HG03460 (cell line): ENCODE results near the gene LUC7L3.

Experiments
- ATAC-seq: cut with Tn5 transposase; IDR thresholded peaks from one replicate; pipeline ENCODE4 v1.9.1; 2021; ENCODE audit not compliant: unreplicated experiment

LUC7L3 gene

GRCh38 chr17:50749245-50749644 lies 29.8 kb downstream of the LUC7L3 start:
- no peak for ATAC-seq

DNA sequence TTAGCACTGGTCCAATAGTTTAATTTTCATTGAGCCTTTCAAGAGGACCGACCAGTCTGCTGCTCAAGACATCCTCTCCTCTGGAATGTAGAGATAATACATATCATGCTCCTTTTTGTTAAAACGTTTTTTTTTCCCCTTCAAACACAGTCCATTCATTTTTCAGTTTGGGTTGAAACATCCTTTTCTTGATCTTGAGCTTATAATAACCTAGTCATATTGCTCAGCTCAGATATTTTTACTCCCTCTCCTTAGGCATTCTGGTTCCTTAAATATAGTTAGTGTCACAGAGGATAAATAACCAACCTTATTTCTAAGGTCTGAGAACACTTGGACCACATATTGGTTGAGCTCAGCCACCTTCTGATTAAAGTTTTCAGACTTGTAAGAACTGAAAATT lies 35.1 kb downstream of the LUC7L3 start:
- no peak for ATAC-seq

GRCh38 chr17:50758524-50758923 lies 39.1 kb downstream of the LUC7L3 start:
- ATAC-seq: no peak

- no peak for ATAC-seq
Observed at GRCh38 chr17:50758989-50759544, 39.7 kb downstream of the LUC7L3 start.

DNA sequence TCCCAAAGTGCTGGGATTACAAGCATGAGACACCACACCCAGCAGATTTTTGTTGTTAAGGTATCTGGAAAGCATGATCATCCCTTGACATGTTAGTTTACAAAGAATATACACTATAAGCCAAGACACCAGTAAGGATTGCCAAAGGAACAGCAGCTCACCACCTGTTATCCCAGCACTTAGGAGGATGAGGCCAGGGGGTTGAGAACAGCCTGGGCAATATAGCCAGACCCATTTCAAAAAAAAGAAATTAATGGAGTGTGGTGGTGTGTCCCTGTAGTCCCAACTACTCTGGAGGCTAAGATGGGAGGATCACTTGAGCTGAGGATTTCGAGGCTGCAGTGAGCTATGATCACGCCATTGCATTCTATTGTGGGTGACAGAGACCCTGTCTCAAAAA lies 42.8 kb downstream of the LUC7L3 start:
- no peak for ATAC-seq

DNA sequence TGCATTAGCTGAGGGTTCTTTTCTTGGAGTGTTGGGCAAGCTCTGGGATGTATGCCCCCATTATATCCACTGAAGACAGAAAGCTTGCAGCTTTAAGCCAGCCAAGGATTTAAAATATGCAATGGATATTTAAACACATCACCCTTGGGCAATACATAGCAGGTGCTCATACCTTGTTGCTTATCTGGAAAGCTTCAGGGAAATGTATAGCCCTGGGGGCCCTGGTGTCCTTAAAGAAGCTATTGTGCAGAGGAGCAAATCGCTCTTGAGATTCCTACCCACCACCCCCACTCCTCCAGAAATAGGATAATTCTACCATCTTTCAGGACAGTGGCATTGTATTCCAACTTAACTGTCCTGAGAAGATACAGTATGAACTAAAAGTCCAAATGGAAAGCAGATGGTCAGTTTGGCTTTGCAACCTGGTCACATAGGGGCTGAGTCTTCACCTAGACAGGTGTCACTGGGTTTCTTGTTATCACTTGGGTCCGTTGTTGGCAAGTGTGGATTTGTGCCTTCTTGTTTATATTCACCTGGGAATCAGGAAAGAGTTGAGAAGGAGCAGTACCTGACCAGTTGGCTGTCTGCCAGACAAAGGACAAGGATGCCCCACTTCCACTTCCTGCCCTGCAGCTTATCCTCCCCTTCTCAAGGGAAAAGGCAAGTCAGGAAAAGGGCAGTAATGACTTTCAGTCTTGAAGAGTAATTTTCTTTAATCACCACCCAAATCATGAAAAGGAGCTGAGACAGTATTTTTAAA lies 44.5 kb downstream of the LUC7L3 start:
- no peak for ATAC-seq

- no peak for ATAC-seq
Observed at GRCh38 chr17:50764734-50765149, 45.3 kb downstream of the LUC7L3 start.

DNA sequence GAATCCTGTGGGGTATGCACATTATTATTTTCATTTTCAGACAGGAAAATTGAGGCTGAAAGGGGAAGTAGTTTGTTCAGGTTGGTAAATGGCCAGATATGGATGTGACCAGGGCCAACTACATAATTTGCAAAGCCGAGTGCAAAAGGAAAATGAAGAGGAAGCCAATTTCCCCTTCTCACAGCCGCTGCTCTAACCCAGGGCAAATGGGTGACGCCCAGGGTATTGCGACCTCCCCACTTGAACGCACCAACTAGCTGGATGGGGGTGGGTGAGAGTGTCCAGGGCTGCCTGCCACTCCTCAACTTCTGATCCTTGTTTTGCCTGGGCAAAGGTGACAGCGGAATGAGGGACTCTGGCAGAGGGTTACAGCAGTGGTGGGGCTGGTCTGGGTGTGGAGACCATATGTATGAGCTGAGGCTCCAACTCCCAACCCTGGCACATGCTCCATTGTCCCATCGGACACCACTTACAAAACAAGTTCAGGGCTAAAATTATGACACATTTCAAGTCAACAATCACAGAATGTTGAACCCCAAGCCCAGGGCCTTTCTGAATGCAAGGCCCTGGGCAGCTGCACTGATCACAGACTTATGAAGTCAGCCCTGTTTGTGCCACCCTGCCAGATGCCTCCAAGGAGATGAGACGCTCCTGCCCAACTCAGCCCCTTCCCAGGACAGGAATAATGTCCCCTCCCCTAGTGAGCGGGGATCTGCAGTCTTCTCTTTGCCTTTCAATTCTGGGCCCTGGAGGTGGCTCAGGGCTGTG lies 46.2 kb downstream of the LUC7L3 start:
- ATAC-seq: no peak

GRCh38 chr17:50766222-50767023 lies 47.0 kb downstream of the LUC7L3 start:
- ATAC-seq: no peak

GRCh38 chr17:50767030-50767429 lies 47.6 kb downstream of the LUC7L3 start:
- ATAC-seq: no peak

GRCh38 chr17:50767446-50767845 lies 48.0 kb downstream of the LUC7L3 start, which contains the start of gene ANKRD40CL:
TSS of gene ANKRD40CL (minus strand) at chr17:50767518. CDS start at chr17:50766913, 605 bp downstream.
- no peak for ATAC-seq

- ATAC-seq: no peak
Observed at GRCh38 chr17:50768346-50768761, 49.0 kb downstream of the LUC7L3 start.

GRCh38 chr17:50769884-50770283 lies 50.5 kb downstream of the LUC7L3 start:
- ATAC-seq: no peak

- no peak for ATAC-seq
Observed at GRCh38 chr17:50770346-50770745, 50.9 kb downstream of the LUC7L3 start.

- ATAC-seq: no peak
Observed at GRCh38 chr17:50771991-50772785, 52.8 kb downstream of the LUC7L3 start.

- ATAC-seq: no peak
Observed at GRCh38 chr17:50774225-50774803, 54.9 kb downstream of the LUC7L3 start.

- no peak for ATAC-seq
Observed at GRCh38 chr17:50775926-50776325, 56.5 kb downstream of the LUC7L3 start.

GRCh38 chr17:50778471-50778870 lies 59.1 kb downstream of the LUC7L3 start:
- ATAC-seq: no peak

DNA sequence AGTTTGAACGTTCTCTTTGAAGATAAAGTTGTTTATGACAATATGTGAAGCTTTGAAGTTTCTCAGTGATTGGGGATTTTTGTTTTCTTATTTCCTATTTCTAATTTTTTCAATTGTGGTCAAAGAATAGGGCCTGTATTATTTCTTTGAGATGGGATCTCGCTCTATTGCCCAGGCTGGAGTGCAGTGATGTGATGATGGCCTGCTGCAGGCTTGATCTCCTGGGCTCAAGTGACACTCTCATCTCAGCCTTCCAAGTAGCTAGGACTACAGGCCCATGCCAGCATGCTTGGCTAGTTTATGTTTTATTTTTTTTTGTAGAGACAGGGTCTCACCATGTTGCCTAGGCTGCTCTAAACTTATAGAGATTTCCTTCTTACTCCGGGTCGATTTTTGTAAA lies 59.6 kb downstream of the LUC7L3 start:
- ATAC-seq: no peak
